H1 (cell line): Measurements from ENCODE around the gene CELF2. TPM values are rescaled to one million over a fixed set of nuclear protein-coding genes. Genes with fewer than 3 reads are reported as not detected.

Experiments used
- CTCF ChIA-PET: fragments of 300-600 bp; sonication (Branson Sonifier 250); formaldehyde crosslinking; loops from one replicate; lab custom pipeline; 2021; ENCODE audit not compliant: partially characterized antibody; lab: Charles Lee
- POLR2A ChIA-PET: fragments of 300-600 bp; sonication (Branson Sonifier 250); formaldehyde crosslinking; loops from one replicate; lab custom pipeline; 2021; ENCODE audit warnings: inconsistent platforms; ENCODE audit not compliant: partially characterized antibody; lab: Charles Lee
- DNase-seq, 2 experiments: peaks; one replicate each; pipeline versions ENCODE4 v3.0.0 to v3.0.0-alpha.2; 2010 to 2022; ENCODE audit warnings: low spot score in 2 of 2, low read depth in 1 of 2, mixed read lengths in 1 of 2
- FAIRE-seq: peaks from 2 replicates; lab custom pipeline; 2011; peaks lifted over from hg19 to GRCh38; lab: Jason Lieb, UNC
- H2AFZ ChIP-seq: 2 replicates; pipeline ENCODE4 v1.8.1; 2012; ENCODE audit warnings: low read length, inconsistent platforms
- H2AK5ac ChIP-seq: 2 replicates; pipeline ENCODE4 v1.6.1; 2013; ENCODE audit warnings: low read depth, low read length
- H2BK120ac ChIP-seq: replicated peaks from 2 replicates; pipeline ENCODE3; 2013; ENCODE audit warnings: low read depth, low read length, inconsistent platforms
- H2BK12ac ChIP-seq: 2 replicates; pipeline ENCODE4 v1.6.1; 2013; ENCODE audit warnings: low read depth, low read length
- H2BK15ac ChIP-seq: 2 replicates; pipeline ENCODE4 v1.6.1; 2013; ENCODE audit warnings: low read length
- H2BK20ac ChIP-seq: 2 replicates; pipeline ENCODE4 v1.6.1; 2013; ENCODE audit warnings: low read length
- H2BK5ac ChIP-seq: 2 replicates; pipeline ENCODE4 v1.6.1; 2013; ENCODE audit warnings: low read depth, low read length
- H3K14ac ChIP-seq: 2 replicates; pipeline ENCODE4 v1.6.1; 2013; ENCODE audit warnings: inconsistent platforms; ENCODE audit not compliant: insufficient read length
- H3K18ac ChIP-seq: 2 replicates; pipeline ENCODE4 v1.6.1; 2013; ENCODE audit warnings: low read length; ENCODE audit errors: extremely low read depth
- H3K23ac ChIP-seq: 2 replicates; pipeline ENCODE4 v1.6.1; 2013; ENCODE audit warnings: inconsistent platforms; ENCODE audit not compliant: insufficient read length
- H3K23me2 ChIP-seq: 2 replicates; pipeline ENCODE4 v1.6.1; 2013; ENCODE audit warnings: low read depth, low read length
- H3K27ac ChIP-seq: 2 replicates; pipeline ENCODE4 v1.6.1; 2011; ENCODE audit warnings: low read depth, low read length, inconsistent platforms
- H3K27me3 ChIP-seq, 4 experiments: replicated peaks in 1 of 4; 1 replicate in 1 of 4; 2 replicates in 3 of 4; pipeline versions ENCODE4 v1.6.1 to v1.8.1; 2011 to 2013; ENCODE audit warnings: low read length in 3 of 4, mild to moderate bottlenecking in 3 of 4, inconsistent platforms in 2 of 4, mixed read lengths in 2 of 4, moderate library complexity in 1 of 4; ENCODE audit not compliant: control insufficient read depth in 3 of 4, insufficient read depth in 3 of 4; ENCODE audit errors: extremely low read depth in 1 of 4
- H3K36me3 ChIP-seq, 4 experiments: 2 replicates each; pipeline versions ENCODE4 v1.6.1 to v1.8.1; 2011 to 2013; ENCODE audit warnings: mild to moderate bottlenecking in 4 of 4, low read length in 3 of 4, moderate library complexity in 2 of 4, control low read depth in 1 of 4, inconsistent platforms in 1 of 4; ENCODE audit not compliant: insufficient read depth in 4 of 4, control insufficient read depth in 2 of 4
- H3K4ac ChIP-seq: replicated peaks from 2 replicates; pipeline ENCODE3; 2013; ENCODE audit warnings: low read length, low read depth, mixed read lengths, inconsistent platforms; ENCODE audit not compliant: insufficient read length
- H3K4me1 ChIP-seq, 4 experiments: replicated peaks in 1 of 4; 1 replicate in 1 of 4; 2 replicates in 3 of 4; pipeline versions ENCODE4 v1.6.1 to v1.8.1; 2011 to 2013; ENCODE audit warnings: low read length in 3 of 4, inconsistent platforms in 2 of 4, mixed read lengths in 1 of 4; ENCODE audit not compliant: insufficient read depth in 4 of 4, control insufficient read depth in 3 of 4
- H3K4me2 ChIP-seq, 2 experiments: 2 replicates each; pipeline versions ENCODE4 v1.6.1 to v1.8.1; 2011 to 2013; ENCODE audit warnings: low read depth in 2 of 2, low read length in 2 of 2, control low read depth in 1 of 2, inconsistent platforms in 1 of 2, mild to moderate bottlenecking in 1 of 2; ENCODE audit not compliant: insufficient read depth in 1 of 2
- H3K4me3 ChIP-seq, 4 experiments: fragments of 200-600, 300-600 bp in 1 of 4; sonication (generic), shearing (Covaris generic), sonication (Bioruptor Twin) in 1 of 4; 2 replicates each; pipeline versions ENCODE4 v1.5.1 to v1.8.1; 2011 to 2016; ENCODE audit warnings: low read length in 4 of 4, low read depth in 3 of 4, control low read depth in 2 of 4, inconsistent platforms in 2 of 4, mild to moderate bottlenecking in 2 of 4, mixed read lengths in 1 of 4, moderate library complexity in 1 of 4; ENCODE audit not compliant: insufficient read depth in 2 of 4; ENCODE audit errors: extremely low read depth in 1 of 4
- H3K56ac ChIP-seq: replicated peaks from 2 replicates; pipeline ENCODE3; 2013; ENCODE audit warnings: low read depth, mild to moderate bottlenecking, mixed read lengths, low read length, inconsistent platforms; ENCODE audit not compliant: insufficient read length
- H3K79me1 ChIP-seq: 2 replicates; pipeline ENCODE4 v1.6.1; 2013; ENCODE audit warnings: low read depth, low read length, control low read depth
- H3K79me2 ChIP-seq, 2 experiments: 2 replicates each; pipeline versions ENCODE4 v1.6.1 to v1.8.1; 2012 to 2013; ENCODE audit warnings: low read length in 2 of 2, mild to moderate bottlenecking in 2 of 2, inconsistent platforms in 1 of 2; ENCODE audit not compliant: insufficient read depth in 2 of 2, control insufficient read depth in 1 of 2
- H3K9ac ChIP-seq, 4 experiments: replicated peaks in 1 of 4; 1 replicate in 1 of 4; 2 replicates in 3 of 4; pipeline versions ENCODE4 v1.6.1 to v1.8.1; 2011 to 2013; ENCODE audit warnings: low read depth in 3 of 4, low read length in 3 of 4, control low read depth in 2 of 4, mild to moderate bottlenecking in 2 of 4, moderate library complexity in 2 of 4, inconsistent platforms in 1 of 4; ENCODE audit errors: extremely low read depth in 1 of 4
- H3K9me3 ChIP-seq, 2 experiments: 2 replicates each; pipeline versions ENCODE4 v1.6.1 to v1.8.1; 2012 to 2013; ENCODE audit warnings: mild to moderate bottlenecking in 2 of 2, moderate library complexity in 2 of 2, control low read depth in 1 of 2, inconsistent platforms in 1 of 2, low read depth in 1 of 2, low read length in 1 of 2, mixed read lengths in 1 of 2; ENCODE audit not compliant: insufficient read depth in 2 of 2
- H4K20me1 ChIP-seq, 2 experiments: replicated peaks in 1 of 2; 2 replicates each; pipeline versions ENCODE3 to v1.8.1; 2011 to 2013; ENCODE audit warnings: inconsistent platforms in 2 of 2, low read length in 2 of 2, mild to moderate bottlenecking in 1 of 2; ENCODE audit not compliant: insufficient read depth in 2 of 2, control insufficient read depth in 1 of 2
- H4K5ac ChIP-seq: 2 replicates; pipeline ENCODE4 v1.6.1; 2013; ENCODE audit warnings: low read length, low read depth, mixed read lengths, inconsistent platforms; ENCODE audit not compliant: insufficient read length
- H4K8ac ChIP-seq: 2 replicates; pipeline ENCODE4 v1.8.0; 2013; ENCODE audit warnings: mild to moderate bottlenecking, moderate library complexity, low read length, inconsistent platforms; ENCODE audit not compliant: insufficient read depth; ENCODE audit errors: extremely low read depth
- H4K91ac ChIP-seq: replicated peaks from 2 replicates; pipeline ENCODE3; 2013; ENCODE audit warnings: low read length, mixed read lengths, inconsistent platforms; ENCODE audit not compliant: insufficient read length
- CTBP2 ChIP-seq: IDR thresholded peaks from 2 replicates; pipeline ENCODE4 v1.7.0; 2011; ENCODE audit warnings: borderline replicate concordance, mild to moderate bottlenecking, moderate library complexity, mixed read lengths, low read length; ENCODE audit not compliant: insufficient read depth, insufficient read length
- GTF2F1 ChIP-seq: IDR thresholded peaks from 2 replicates; pipeline ENCODE4 v1.6.1; 2012; ENCODE audit warnings: low read depth, low read length, improper control_type of control experiment, borderline replicate concordance
- HDAC6 ChIP-seq: IDR thresholded peaks from one replicate; pipeline ENCODE4 v1.7.1; 2012; ENCODE audit warnings: low read depth, mild to moderate bottlenecking, inconsistent platforms, low read length, moderate library complexity
- JUN ChIP-seq: IDR thresholded peaks from 2 replicates; pipeline ENCODE4 v1.6.1; 2011; ENCODE audit warnings: low read depth, mild to moderate bottlenecking, improper control_type of control experiment, low read length
- KDM5A ChIP-seq: fragments of 200-600 bp; IDR thresholded peaks from 2 replicates; pipeline ENCODE4 v1.7.1; 2012; ENCODE audit warnings: mild to moderate bottlenecking, low read length, inconsistent platforms, mixed read lengths
- PHF8 ChIP-seq: fragments of 200-600 bp; sonication (generic); conservative IDR thresholded peaks from 2 replicates; pipeline ENCODE4 v1.7.1; 2012; ENCODE audit warnings: low read depth, mild to moderate bottlenecking, inconsistent platforms, low read length, moderate library complexity
- RBBP5 ChIP-seq: IDR thresholded peaks from 2 replicates; pipeline ENCODE4 v1.7.1; 2012; ENCODE audit warnings: low read depth, mild to moderate bottlenecking, inconsistent platforms, low read length, moderate library complexity, borderline replicate concordance
- RFX5 ChIP-seq: IDR thresholded peaks from 2 replicates; pipeline ENCODE4 v1.6.1; 2011; ENCODE audit warnings: low read depth, low read length, improper control_type of control experiment, borderline replicate concordance
- RNF2 ChIP-seq: fragments of 200-900, 300-1000 bp; sonication (generic); IDR thresholded peaks from 2 replicates; pipeline ENCODE4 v1.7.1; 2016; ENCODE audit warnings: borderline replicate concordance, low read depth, mild to moderate bottlenecking, antibody characterized with exemption, low read length; ENCODE audit not compliant: poor library complexity, severe bottlenecking; ENCODE audit errors: missing control alignments
- RXRA ChIP-seq: IDR thresholded peaks from 2 replicates; pipeline ENCODE4 v1.6.1; 2011; ENCODE audit warnings: low read depth, mild to moderate bottlenecking, low read length, moderate library complexity; ENCODE audit not compliant: insufficient read depth
- SIN3A ChIP-seq, 2 experiments: IDR thresholded peaks in 1 of 2; conservative IDR thresholded peaks in 1 of 2; 2 replicates each; pipeline ENCODE4 v1.6.1; 2011 to 2012; ENCODE audit warnings: low read length in 2 of 2, improper control_type of control experiment in 1 of 2, low read depth in 1 of 2, mild to moderate bottlenecking in 1 of 2
- SIRT6 ChIP-seq: IDR thresholded peaks from one replicate; pipeline ENCODE4 v1.7.1; 2012; ENCODE audit warnings: low read length, inconsistent platforms
- SP4 ChIP-seq: IDR thresholded peaks from 2 replicates; pipeline ENCODE4 v1.6.1; 2012; ENCODE audit warnings: low read length, inconsistent platforms
- TEAD4 ChIP-seq: IDR thresholded peaks from 2 replicates; pipeline ENCODE4 v1.6.1; 2012; ENCODE audit warnings: low read depth, low read length, inconsistent platforms, mixed read lengths
- WGBS, 2 experiments: shearing (Covaris generic) in 1 of 2; methylation state at CpG; one replicate each; pipeline versions ENCODE4 v1.1.6 to v1.1.7; 2013 to 2015; ENCODE audit warnings: low lambda C conversion rate in 2 of 2, mixed read lengths in 2 of 2, inconsistent platforms in 1 of 2, low coverage in 1 of 2, missing lambda C conversion rate in 1 of 2; ENCODE audit not compliant: insufficient replicate concordance in 2 of 2, insufficient coverage in 1 of 2, insufficient read length in 1 of 2; ENCODE audit errors: extremely low coverage in 1 of 2, missing lambda C conversion rate in 1 of 2; 5-methylcytosine and 5-hydroxymethylcytosine counted together
- polyA plus RNA-seq, 7 experiments: library from polyadenylated mRNA; depleted of rRNA in 3 of 7; stranded (reverse) in 5 of 7; unstranded in 2 of 7; fragments of >200 nt in 5 of 7; fragments of 200-250 nt in 2 of 7; gene quantifications; 1 replicate in 5 of 7; 2 replicates in 1 of 7; 4 replicates in 1 of 7; pipeline versions ENCODE4 v1.2.1 to v1.2.3, GENCODE V29; 2011 to 2013; ENCODE audit warnings: missing spikeins in 2 of 7, mixed read lengths in 2 of 7
- total RNA-seq: library from RNA; stranded (reverse); fragmentation: NEBNext Ultra II Directional; extraction: Animal tissue kit (Norgen Biotek cat#: 25700); gene quantifications from 2 replicates; pipeline ENCODE4 v1.2.1, GENCODE V29; 2021

CELF2 gene
- total and polyA plus RNA-seq, 2 of the 8 experiments (the other 6 are each of a cell fraction or from before 2014, with no cell fraction given): 18.3 to 22.7 TPM

- Histone ChIP-seq H2BK15ac (no peak overlapping the region), H3K4me1 (no peaks in the 10 kb centered on the region), H3K27ac (no peak overlapping the region), H2BK5ac (no peak overlapping the region), H3K56ac (no peak overlapping the region), H3K14ac (no peak overlapping the region), H3K9me3 (peaks cover 0 to 2% of the 10 kb centered on the region in 2 experiments; a peak in 1 of 4 replicates), H3K4me2 (no peak overlapping the region), H2AK5ac (no peak overlapping the region), H3K18ac (no peak overlapping the region), H3K79me1 (no peaks in the 10 kb centered on the region), H4K5ac (no peak overlapping the region), H2BK20ac (no peak overlapping the region), H3K79me2 (no peaks in the 10 kb centered on the region), H3K27me3 (no peaks in the 10 kb centered on the region), H3K23ac (no peak overlapping the region), H4K8ac (no peak overlapping the region), H2AFZ (no peak overlapping the region), H2BK12ac (no peak overlapping the region), H3K36me3 (no peaks in the 10 kb centered on the region), H3K4me3 (no peak overlapping the region), H3K9ac (no peak overlapping the region), H4K20me1 (no peaks in the 10 kb centered on the region), H2BK120ac (no peak overlapping the region), H3K4ac (no peak overlapping the region), H3K23me2 (no peaks in the 10 kb centered on the region), H4K91ac (no peak overlapping the region)
- WGBS, 2 experiments: 87% methylated on average over 3 of the region's 3 CpGs; no CpG with 5 or more reads in 1 of the 2 experiments
- DNase-seq (no peak), FAIRE-seq (no peak)
- CTCF ChIA-PET: no interaction called here
- POLR2A ChIA-PET: no interaction called here
- TF ChIP-seq HDAC6 (no peak), CTBP2 (no peak), RFX5 (no peak), RBBP5 (no peak), JUN (no peak), SIN3A (conservative IDR thresholded peaks at IDR 0.05 in 1 of 2, IDR thresholded peaks at IDR 0.05 in 1 of 2; ENCODE audit: low read depth in 1 of 2, low read length in 2 of 2) (no peak), PHF8 (no peak), SIRT6 (no peak), GTF2F1 (no peak), RNF2 (no peak), RXRA (no peak), TEAD4 (no peak), KDM5A (no peak), SP4 (no peak)
Observed at GRCh38 chr10:11359869-11360268, 342.2 kb downstream of the CELF2 start.
